AG09319 (cell line): ENCODE measurements around the gene CDK11B.

Source experiments
- DNase-seq: peaks from one replicate; pipeline ENCODE4 v3.0.0-alpha.2; 2010; ENCODE audit warnings: low read depth; ENCODE audit errors: extremely low read depth
- CTCF ChIP-seq: IDR thresholded peaks from 2 replicates; pipeline ENCODE4 v1.5.1; 2011; ENCODE audit warnings: low read depth, mild to moderate bottlenecking, inconsistent platforms, low read length, moderate library complexity

CDK11B gene

GRCh38 chr1:1619917-1620361 lies 38.9 kb downstream of the CDK11B start:
- no peak; the same call in 1 of the 2 replicates for TF ChIP-seq CTCF
- no peak for DNase-seq

GRCh38 chr1:1618396-1619068 lies 40.3 kb downstream of the CDK11B start:
- no peak for TF ChIP-seq CTCF

GRCh38 chr1:1617925-1618324 lies 40.9 kb downstream of the CDK11B start:
- DNase-seq, result no peak
- no peak for TF ChIP-seq CTCF

More at GRCh38 chr1:1618396-1619068, 40.3 kb downstream of the CDK11B start:
- DNase-seq, result no peak

GRCh38 chr1:1617516-1617915 lies 41.3 kb downstream of the CDK11B start:
- no peak for DNase-seq
- no peak for TF ChIP-seq CTCF

GRCh38 chr1:1616838-1617237 lies 42.0 kb downstream of the CDK11B start:
- no peak for TF ChIP-seq CTCF
- DNase-seq, result no peak

- TF ChIP-seq CTCF, result no peak
- DNase-seq, result no peak
Observed at GRCh38 chr1:1616045-1616790, 42.6 kb downstream of the CDK11B start.

GRCh38 chr1:1615256-1616044 lies 43.4 kb downstream of the CDK11B start, which contains the start of gene MIB2:
TSS of gene MIB2 (plus strand) at chr1:1615500. CDS start at chr1:1623453, 7,953 bp downstream.
- no peak for TF ChIP-seq CTCF
- peak; percentile 88 for DNase-seq
